GM23338 (cell line): ENCODE data around the gene CACHD1.

Experiments
- CREB1 ChIP-seq: fragments of 250-450 bp; sonication (Bioruptor Pico); IDR thresholded peaks from 2 replicates; pipeline ENCODE4 v1.5.0; 2020; ENCODE audit warnings: low read depth, mild to moderate bottlenecking, moderate library complexity
- CTCF ChIP-seq, 2 experiments: fragments of 200-600 bp in 1 of 2; sonication (generic) in 1 of 2; conservative IDR thresholded peaks; 2 replicates each; pipeline versions ENCODE4 v1.5.1 to v1.6.1; 2016 to 2017; ENCODE audit warnings: antibody characterized with exemption in 2 of 2, low read depth in 2 of 2, mild to moderate bottlenecking in 2 of 2, moderate library complexity in 1 of 2
- ETS1 ChIP-seq: IDR thresholded peaks from 2 replicates; pipeline ENCODE4 v1.6.1; 2016; ENCODE audit warnings: antibody characterized with exemption
- EZH2 ChIP-seq: fragments of 200-600 bp; sonication (generic); IDR thresholded peaks from one replicate; pipeline ENCODE4 v1.8.0; 2017; ENCODE audit warnings: antibody characterized with exemption, mild to moderate bottlenecking, low read depth; ENCODE audit not compliant: unreplicated experiment
- EZH2phosphoT487 ChIP-seq: fragments of 200-600 bp; sonication (generic); IDR thresholded peaks from one replicate; pipeline ENCODE4 v1.8.1; 2018; ENCODE audit warnings: antibody characterized with exemption; ENCODE audit not compliant: unreplicated experiment
- JUNB ChIP-seq: IDR thresholded peaks from one replicate; pipeline ENCODE4 v1.6.1; 2016; ENCODE audit warnings: antibody characterized with exemption; ENCODE audit not compliant: unreplicated experiment
- NANOG ChIP-seq: IDR thresholded peaks from 2 replicates; pipeline ENCODE4 v1.6.1; 2016; ENCODE audit warnings: antibody characterized with exemption, borderline replicate concordance
- POLR2AphosphoS5 ChIP-seq: IDR thresholded peaks from 2 replicates; pipeline ENCODE4 v1.6.1; 2016; ENCODE audit warnings: antibody characterized with exemption, low read depth
- REST ChIP-seq: IDR thresholded peaks from one replicate; pipeline ENCODE4 v1.6.1; 2018; ENCODE audit warnings: antibody characterized with exemption; ENCODE audit not compliant: unreplicated experiment
- STAT1 ChIP-seq: IDR thresholded peaks from one replicate; pipeline ENCODE4 v1.6.1; 2016; ENCODE audit warnings: antibody characterized with exemption; ENCODE audit not compliant: unreplicated experiment
- ZNF114 ChIP-seq: fragments of 250-450 bp; sonication (Bioruptor Pico); IDR thresholded peaks from 2 replicates; pipeline ENCODE4 v1.5.0; 2020; ENCODE audit warnings: mild to moderate bottlenecking, moderate library complexity
- ZNF331 ChIP-seq: fragments of 250-450 bp; sonication (Bioruptor Pico); IDR thresholded peaks from 2 replicates; pipeline ENCODE4 v1.5.0; 2020; ENCODE audit warnings: low read depth, mild to moderate bottlenecking, moderate library complexity
- ZNF462 ChIP-seq: fragments of 250-450 bp; sonication (Bioruptor Pico); IDR thresholded peaks from 2 replicates; pipeline ENCODE4 v1.5.0; 2020; ENCODE audit warnings: mild to moderate bottlenecking, moderate library complexity

GRCh38 chr1:64608651-64609048, 138.7 kb downstream of the CACHD1 start:
- no peak for TF ChIP-seq REST
- no peak for TF ChIP-seq CTCF (conservative IDR thresholded peaks at IDR 0.05; ENCODE audit: low read depth in 2 of 2)
- TF ChIP-seq EZH2, result no peak
- no peak for TF ChIP-seq POLR2AphosphoS5
- no peak for TF ChIP-seq ETS1
- no peak for TF ChIP-seq ZNF114
- no peak for TF ChIP-seq STAT1
- TF ChIP-seq EZH2phosphoT487, result no peak
- no peak for TF ChIP-seq ZNF331
- no peak for TF ChIP-seq ZNF462
- no peak for TF ChIP-seq CREB1 (CRISPR knock-in tag)
- TF ChIP-seq NANOG, result no peak
- TF ChIP-seq JUNB, result no peak
